HG03565 (cell line): ENCODE results near the gene BSDC1.

Source experiments
- ATAC-seq: cut with Tn5 transposase; IDR thresholded peaks from one replicate; pipeline ENCODE4 v1.9.1; 2021; ENCODE audit warnings: mild to moderate bottlenecking, moderate library complexity; ENCODE audit not compliant: unreplicated experiment

Gene BSDC1

DNA sequence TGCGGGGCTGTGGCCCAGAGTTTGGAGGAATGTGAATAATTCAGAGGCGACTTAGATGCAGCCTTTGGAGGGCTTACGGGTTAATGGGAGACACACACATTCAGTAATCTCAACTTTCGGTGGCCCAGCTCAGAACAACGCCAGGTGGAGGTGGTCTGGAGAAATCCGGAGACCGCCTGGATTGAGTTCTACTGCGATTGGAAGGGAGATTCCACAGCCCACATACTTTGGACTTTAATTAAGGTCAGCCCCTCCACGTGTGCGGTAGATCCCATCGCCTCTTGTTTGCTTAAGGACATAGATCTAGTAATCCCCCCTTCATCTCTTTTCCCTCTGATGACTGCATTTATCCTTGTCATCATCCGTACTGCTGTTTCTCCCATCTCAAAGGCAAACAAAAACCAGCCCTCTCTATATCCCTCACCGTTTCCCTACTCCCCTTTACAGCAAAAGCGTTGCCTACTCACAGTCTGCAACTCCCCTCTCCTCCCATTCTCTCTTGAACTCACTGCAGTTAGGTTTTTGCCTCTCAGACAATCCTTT lies 720 bp upstream of the BSDC1 start:
- no peak for ATAC-seq

DNA sequence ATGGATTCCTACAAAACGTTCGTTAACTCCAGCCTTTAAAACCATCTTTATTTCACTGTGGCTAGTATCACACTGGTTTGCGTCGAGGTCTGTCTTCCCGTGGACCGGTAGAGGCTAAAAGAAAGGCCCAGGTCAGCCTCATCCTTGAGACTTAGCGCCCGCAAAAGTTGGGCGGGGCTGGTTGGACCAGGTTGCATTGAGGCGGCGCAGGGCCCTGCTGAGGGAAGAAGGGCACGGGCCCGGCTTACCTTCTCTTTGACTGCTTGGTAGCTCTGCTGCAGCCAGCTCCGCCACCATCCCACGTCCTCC lies 455 bp downstream of the BSDC1 start:
- ATAC-seq: no peak

DNA sequence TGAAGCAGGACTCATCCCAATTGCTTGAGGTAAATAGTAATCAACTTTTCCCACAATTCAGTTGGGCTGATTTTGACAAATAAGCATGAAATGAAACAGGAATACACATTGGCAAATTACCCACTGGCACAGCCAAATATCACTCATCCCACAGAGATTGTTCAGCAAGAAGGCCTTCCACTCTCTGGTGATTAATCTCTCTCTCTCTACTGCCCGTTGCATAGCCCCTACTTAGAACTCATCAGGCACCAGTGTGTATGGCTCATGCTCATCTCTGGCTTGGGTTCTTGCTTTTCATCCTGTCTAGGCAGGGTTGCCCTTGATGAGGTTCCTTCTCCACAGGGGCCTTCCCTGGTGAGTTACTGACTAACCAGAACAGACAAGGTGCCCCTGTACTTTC lies 1.1 kb downstream of the BSDC1 start:
- no peak for ATAC-seq

DNA sequence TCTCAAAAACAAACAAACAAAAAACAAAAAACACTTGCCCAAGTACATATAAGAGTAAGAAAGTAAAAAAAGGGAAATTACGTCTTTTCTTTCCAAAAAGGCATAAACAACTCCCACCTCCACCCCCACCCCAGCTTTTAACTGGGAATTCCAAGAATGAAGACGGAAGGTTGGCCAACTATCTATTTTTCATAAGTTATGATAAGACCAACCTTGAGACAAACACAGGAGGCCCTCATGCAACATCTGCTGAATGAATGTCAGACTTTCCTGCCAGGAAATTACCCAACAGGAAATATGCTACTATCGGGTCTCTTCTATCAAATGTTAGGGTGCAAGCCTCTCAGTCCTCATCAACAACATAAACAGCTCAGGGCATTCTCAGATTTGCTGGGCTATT lies 1.9 kb downstream of the BSDC1 start:
- ATAC-seq: no peak

DNA sequence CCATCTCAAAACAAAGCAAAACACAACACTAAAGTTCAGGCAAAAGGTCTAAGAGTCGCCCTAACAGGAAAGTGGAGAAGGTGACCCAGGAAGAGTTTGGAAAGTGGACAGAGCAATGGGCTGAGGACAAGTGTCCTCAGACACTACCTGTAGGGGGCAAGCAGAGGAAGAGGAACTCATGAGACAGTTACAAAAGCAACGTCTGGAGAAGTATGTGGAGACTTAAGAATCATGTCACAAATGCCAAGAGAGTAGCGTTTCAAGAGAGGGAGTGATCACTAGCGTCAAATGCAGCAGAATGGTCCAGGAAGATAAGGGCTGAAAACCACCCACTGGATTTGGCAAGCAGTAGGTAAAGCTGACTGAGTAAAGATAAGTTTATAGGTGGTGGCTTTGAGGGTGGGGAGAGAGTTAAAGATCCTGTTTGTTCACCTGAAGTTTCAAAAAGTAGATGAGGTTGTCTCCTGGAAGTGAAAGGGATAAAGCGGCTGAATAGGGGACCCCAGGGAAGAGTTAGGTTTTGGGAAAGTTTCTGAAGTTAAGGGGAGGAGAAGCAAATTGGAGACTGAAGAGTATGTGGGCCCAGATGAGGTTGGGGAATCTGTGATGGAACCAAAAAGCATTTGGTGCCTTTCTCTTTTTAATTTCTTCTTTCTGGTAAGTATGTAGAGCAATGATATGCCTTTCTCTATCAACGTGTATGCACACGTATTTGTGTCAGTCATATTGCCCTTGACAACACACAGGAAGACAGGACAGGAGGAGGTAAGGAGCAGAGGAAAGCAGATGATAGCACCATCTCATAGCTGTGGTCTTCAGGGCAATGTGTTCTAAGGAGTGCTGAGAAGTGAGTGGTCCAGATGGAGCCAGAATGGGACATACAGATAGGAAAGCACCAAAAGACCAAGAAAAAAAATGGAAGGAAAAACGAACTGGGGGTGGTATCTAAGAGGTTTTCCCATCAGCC lies 3.1 kb downstream of the BSDC1 start:
- ATAC-seq: no peak

DNA sequence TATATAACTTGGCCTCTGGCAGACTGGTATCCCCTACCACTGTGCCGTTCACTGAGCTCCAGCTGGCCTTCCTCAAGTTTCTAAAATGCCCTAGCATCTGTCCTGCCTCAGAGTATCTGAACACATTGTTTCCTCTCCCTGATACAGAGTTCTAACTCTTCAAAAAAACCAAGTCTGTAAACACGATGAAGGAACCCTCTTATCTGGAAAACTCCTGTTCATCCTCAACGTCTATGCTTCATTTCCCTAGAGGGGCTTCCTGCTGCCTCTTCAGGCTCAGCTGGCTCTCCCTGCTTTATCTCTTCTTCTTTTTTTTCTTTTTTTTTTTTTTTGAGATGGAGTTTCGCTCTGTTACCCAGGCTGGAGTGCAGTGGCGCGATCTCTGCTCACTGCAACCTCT lies 5.6 kb downstream of the BSDC1 start:
- ATAC-seq: no peak

DNA sequence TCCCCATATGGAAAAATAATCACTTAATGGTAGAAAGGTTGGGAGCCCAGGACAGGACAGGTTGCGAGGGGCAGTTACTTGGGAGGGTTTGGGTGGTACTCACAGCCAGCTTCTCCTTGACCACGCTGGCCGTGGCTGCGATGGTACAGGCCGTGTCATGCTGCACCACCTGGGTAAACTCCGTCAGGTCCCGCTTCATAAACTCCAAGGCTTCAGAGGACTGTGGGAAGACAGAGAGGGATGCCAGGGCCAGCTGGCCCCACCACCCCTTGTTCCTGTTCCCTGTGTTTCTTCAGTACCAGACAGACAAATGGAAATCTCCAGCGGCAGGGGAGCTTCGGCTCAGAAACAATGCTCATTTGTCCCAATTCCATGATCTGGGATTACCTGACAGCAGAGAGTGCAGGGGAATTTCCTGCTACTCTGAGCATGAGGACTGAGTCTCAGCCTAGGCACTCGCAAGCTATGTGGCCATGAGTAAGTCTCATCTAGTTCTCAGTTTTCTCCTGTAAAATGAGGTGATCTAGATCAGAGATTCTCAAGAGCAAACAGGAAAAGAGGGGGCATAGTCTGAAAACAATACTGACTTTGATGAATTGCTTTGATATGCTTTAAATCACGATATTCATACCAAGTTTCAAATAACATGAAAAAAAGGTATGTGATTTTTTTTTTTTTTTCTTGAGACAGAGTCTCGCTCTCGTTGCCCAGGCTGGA lies 7.4 kb downstream of the BSDC1 start:
- ATAC-seq: no peak

DNA sequence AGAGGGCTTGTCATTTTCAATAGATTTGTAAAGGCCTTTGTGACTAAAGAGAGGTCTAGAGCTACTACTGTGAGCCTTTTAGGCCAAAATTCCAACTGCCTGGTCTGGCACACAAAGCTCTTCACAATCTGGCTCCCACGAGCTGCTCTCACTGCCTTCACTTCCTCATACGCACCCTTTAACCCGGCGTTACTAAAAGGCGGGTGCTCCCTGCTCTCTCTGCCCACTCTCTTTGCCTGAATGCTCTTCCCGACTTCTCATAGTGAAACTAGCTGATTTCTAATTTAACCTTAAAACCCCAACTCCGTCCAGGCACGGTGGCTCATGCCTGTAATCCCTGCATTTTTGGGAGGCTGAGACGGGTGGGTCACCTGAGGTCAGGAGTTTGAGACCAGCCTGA lies 14.2 kb downstream of the BSDC1 start:
- ATAC-seq: no peak

DNA sequence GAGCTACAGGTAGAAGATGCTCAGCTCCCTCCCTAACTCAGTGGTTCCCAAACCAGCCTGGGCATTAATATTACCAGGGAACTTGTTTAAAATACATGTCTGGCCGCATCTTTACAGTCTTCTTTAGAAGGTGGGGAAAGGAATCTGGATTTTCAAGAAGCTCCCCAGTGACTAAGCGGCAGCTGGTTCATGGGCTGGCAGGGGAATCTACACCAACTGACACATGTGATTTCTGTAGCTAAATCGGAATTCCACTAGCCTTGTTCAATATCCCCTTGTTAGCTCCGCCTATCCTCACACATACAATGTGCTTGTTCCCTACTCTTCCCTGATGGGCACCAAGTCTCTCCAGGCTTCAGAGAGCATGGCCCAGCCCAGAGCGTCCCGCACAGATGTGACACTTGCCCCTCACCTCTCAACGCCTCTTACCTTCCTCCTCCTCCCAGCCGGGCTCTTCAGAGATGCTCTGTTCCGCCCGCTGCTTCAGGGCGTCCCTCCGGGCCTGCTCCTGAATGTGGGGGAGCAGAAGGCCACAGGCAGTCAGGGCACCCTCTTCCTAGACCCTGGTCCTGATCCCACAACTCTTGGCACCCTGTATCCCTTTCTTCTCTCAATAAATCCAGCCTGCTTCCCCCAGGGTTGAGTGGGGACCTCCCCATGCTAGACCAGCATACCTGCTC lies 16.6 kb downstream of the BSDC1 start:
- ATAC-seq: no peak

DNA sequence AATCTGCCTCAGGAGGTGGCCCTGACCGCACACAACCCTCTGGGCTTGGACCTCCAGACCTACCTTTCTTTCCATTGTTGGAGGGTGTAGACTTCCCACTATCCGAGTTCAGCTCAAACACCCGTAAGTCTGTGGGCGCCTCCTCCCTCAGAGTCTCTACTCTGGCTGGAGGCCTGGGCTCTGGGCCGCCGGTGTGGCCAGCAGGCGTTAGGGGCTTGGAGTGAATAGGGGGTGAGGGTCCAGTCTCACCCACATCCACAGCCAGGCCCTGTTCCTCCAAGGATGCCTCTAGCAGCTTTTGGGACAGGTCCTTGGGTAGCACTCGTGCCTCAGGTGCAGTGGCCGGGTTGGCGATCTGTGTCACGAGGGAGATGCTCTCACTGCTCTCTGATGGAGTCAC lies 18.0 kb downstream of the BSDC1 start:
- no peak for ATAC-seq

DNA sequence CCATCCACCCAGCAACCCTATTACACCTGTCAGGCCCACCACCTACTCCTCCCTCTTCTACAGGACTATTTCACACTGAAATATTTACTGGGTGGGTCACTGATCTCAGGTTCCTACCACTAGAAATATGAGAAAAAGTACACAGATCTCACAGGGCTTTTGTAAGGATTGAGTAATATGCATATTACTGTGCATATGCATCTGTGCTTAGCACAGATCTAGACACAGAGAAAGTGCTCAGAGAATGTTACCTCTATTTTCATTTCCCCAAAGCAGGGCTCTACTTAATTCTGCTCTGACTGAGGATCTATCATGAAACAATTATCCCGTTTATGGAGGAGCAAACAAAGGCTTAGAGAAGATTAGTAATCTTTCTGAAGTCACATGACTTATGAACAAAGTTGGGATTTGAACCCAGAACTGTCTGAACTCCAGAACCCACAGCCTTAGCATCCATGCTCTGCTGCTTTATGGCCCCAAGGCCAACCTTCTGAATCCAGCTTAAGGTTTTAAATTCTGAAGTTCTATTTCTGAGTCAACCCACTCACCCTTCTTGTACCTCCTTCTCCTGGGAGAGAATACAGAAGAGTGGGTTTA lies 20.1 kb downstream of the BSDC1 start:
- no peak for ATAC-seq

DNA sequence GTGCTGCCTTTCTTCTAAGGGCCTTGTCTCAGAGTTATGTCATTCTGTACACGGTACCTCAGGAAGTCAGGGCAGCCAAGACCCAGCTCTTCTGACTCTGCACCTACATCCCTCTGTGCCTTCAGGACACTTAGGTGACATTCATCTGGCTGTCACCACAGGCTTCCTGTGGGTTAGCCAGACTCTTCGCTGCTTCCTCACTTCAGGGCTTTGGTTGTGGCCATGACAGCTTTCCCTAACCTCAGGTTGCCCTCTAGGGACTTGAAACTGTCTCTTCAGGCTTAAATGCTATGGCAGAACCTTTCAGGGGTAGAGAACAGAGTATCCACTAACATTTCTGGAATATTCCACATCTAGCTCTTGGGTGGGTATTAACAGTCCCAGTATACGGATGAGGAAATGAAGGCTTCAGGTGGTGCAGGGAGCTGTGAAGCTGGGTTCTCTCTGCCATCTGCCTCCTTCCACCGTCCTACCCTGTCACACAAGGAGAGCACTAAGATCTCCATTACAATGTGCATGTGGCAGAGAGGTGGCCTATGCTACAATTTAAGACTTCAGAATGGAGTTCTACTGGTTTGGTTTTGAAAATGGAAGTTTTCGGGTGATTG lies 22.0 kb downstream of the BSDC1 start:
- ATAC-seq: no peak

DNA sequence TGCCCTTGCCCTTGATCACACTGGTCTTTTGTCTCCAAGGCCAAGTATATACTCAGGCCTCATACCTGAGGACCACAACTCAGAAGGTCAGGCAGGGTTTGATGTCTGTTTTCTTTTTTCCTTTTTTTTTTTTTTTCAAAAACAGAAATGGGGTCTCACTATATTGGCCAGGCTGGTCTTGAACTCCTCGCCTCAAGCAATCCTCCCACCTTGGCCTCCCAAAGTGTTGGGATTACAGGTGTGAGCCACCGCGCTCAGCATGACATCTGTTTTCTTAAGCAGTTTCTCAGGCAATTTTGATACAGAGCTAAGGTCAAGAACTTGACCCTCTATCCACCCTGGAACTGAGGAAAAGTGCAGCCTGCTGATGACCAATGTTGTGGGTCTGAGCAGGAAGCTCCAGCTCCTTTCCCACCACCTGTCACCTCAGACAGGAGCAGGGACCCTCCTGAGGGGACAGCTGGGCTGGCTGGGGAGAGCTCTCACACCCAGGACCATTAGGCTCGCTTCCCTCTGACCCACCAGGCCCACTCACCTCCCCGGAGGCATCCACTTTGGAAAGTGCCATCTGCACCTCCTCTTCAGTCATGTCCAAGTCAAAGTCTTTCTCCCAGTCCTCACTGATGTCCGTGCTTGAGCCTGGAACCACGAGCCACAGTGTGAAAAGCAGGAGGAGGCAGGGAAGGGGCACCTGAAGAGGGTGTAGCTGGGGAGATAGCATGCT lies 26.2 kb downstream of the BSDC1 start:
- no peak for ATAC-seq

DNA sequence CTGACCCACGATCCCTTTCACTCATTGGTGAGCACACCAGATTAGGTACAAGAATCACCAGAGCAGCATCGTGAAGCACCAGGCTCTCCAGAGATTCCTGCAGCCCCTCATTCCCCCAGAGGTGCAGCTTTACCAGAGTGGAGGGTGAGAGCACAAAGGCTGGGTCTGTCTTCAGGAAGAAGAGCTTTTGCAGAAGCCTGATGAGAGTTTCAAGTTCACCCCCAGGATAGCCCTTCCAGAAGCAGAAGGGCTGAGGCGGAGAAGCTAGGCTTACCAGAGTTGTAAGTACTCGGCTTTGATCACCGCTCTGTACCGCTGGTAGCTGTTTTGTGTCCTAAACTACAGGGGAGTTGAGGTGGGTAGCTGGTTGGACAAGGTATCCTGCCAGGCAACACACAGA lies 28.8 kb downstream of the BSDC1 start:
- no peak for ATAC-seq

DNA sequence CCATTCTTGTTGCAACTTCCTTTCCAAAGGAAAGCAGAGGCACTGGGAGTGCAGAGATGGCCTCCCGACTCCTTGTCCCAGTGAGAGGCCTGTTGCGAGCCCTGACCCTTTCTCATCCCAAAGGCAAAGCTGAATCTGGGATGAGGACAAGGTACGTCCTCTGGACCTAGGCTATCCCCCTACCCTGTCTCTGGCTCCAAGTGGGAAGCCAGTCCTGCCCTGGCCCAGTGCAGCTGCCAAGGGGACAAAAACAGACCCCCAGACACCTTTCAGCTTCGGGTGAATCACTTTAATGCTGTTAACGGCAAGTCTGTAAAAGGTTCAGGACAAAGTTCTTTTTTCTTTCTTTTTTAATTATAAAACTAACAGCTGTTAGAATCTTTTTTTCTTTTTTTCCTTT lies 29.4 kb downstream of the BSDC1 start:
- ATAC-seq: no peak

DNA sequence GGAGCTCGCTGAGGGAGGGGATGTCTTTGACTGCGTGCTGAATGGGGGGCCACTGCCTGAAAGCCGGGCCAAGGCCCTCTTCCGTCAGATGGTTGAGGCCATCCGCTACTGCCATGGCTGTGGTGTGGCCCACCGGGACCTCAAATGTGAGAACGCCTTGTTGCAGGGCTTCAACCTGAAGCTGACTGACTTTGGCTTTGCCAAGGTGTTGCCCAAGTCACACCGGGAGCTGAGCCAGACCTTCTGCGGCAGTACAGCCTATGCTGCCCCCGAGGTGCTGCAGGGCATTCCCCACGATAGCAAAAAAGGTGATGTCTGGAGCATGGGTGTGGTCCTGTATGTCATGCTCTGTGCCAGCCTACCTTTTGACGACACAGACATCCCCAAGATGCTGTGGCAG lies 30.5 kb downstream of the BSDC1 start:
- ATAC-seq: no peak

DNA sequence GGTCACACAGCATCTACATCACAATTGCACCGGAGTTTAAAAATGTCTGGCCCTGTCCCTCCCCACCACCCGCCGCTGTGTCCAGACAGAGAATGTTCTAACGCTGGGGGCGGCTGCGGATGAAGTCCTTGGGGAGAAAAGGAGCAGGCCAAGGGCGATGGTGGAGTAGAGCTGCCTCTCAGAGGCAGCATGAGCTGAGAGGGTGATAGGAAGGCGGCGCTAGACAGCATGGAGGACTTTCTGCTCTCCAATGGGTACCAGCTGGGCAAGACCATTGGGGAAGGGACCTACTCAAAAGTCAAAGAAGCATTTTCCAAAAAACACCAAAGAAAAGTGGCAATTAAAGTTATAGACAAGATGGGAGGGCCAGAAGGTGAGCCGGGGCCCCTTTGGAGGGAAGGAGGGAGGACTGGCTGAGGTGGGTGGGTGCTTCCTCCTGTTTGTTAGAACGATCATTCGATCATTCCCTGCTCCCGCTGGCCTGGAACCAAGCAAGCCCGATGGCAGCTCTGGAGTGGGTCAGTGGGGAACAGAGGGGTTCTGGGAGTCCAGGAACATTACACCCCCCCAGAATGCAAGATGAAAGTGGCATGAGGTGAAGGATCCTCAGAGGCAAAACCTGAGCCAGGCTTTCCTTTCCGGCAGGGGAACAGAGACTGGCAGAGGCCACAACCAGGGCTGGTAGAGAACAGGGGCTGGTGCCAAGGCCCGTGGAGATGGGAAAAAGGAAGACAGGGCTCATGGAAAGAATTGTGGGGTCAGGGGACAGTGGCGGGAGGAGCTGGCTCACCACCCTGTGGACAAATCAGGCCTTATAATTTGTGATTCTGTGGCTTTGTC lies 31.5 kb downstream of the BSDC1 start, which contains the start of the genes FAM229A and TSSK3:
Gene FAM229A (minus strand): TSS at position 12 of the 840 bp plus-strand sequence. CDS start 394 bp downstream, outside the sequence.
Gene TSSK3 (plus strand): TSS at position 66 of the 840 bp plus-strand sequence. CDS start 163 bp downstream, at position 229.
- ATAC-seq: no peak

DNA sequence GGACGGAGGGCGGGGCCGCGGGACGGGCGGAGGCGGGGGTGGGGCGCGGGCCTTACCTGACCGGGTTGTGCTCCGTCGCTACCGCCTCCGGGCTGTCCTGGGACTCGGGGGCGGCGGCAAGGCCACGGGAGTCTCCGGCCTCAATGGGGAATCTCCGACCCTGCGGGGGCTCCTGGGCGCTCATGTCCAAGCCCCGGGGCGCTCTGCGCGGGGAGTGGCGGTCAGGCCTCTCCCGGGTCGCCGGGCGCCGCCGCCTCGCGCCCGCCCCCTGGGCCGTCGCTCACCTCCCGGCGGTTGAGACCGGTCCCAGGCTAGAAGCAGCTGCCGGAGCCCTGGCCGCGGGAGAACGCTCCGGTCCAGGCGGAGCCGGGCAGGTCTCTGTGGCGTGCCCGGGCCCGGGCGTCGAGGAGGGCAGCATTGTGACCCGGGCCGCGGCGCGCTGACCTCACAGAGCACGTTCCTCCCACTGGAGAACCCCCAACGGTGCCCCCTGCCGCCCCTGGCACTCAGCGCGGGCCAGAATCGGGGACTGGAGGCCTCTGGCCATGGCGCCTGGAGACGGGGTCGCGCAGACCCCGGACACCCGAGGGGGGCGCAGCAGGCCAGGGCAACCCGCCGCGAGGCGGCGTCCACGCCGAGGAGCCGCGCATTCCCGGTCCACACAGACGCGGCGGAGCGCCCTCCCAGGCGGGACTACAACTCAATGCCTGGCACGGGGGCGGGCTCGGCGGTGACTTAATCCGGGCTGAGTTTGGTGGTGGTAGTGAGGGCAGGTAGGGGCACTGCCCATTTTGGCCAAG lies 32.4 kb downstream of the BSDC1 start:
- no peak for ATAC-seq
